Natural killer cell (primary cell): Measurements from ENCODE around the gene TMEM121B. TPM values are rescaled to one million over a fixed set of nuclear protein-coding genes. Genes with fewer than 3 reads are reported as not detected.

Experiments
- ATAC-seq, 3 donors: fragments of 150-1000 bp in 2 of 3; fragments of 200-7000 bp in 1 of 3; cut with Tn5 transposase; 1 replicate in 1 of 3; 2 replicates in 2 of 3; pipeline ENCODE4 v1.10.0; 2021; ENCODE audit warnings: mild to moderate bottlenecking in 2 of 3, moderate library complexity in 2 of 3
- DNase-seq, 2 donors: peaks; one replicate each; pipeline versions ENCODE4 v3.0.0 to v3.0.0-alpha.2; 2013 to 2021; ENCODE audit warnings: mixed read lengths in 1 of 2
- H3K27ac ChIP-seq: one replicate; pipeline ENCODE4 v1.5.1; 2013; ENCODE audit warnings: mild to moderate bottlenecking, low read length
- H3K27me3 ChIP-seq: one replicate; pipeline ENCODE4 v1.6.1; 2013; ENCODE audit warnings: low read length; ENCODE audit not compliant: control insufficient read depth, insufficient read depth
- H3K36me3 ChIP-seq: one replicate; pipeline ENCODE4 v1.6.1; 2013; ENCODE audit warnings: low read length; ENCODE audit not compliant: control insufficient read depth, insufficient read depth
- H3K4me1 ChIP-seq: one replicate; pipeline ENCODE4 v1.6.1; 2013; ENCODE audit warnings: low read length; ENCODE audit not compliant: control insufficient read depth, insufficient read depth
- H3K4me3 ChIP-seq: one replicate; pipeline ENCODE4 v1.5.1; 2013; ENCODE audit warnings: low read length
- H3K9me3 ChIP-seq: one replicate; pipeline ENCODE4 v1.6.1; 2013; ENCODE audit warnings: low read length; ENCODE audit not compliant: control insufficient read depth, insufficient read depth
- H3K27ac Mint-ChIP-seq, 2 donors: one replicate each; pipeline ENCODE4 v1.8.0; 2022; ENCODE audit warnings: mild to moderate bottlenecking in 2 of 2, mixed read lengths in 2 of 2, moderate library complexity in 1 of 2
- H3K27me3 Mint-ChIP-seq, 2 donors: one replicate each; pipeline ENCODE4 v1.8.0; 2022; ENCODE audit warnings: low read depth in 2 of 2, mixed read lengths in 2 of 2
- H3K36me3 Mint-ChIP-seq: one replicate; pipeline ENCODE4 v1.8.0; 2022; ENCODE audit warnings: mixed read lengths
- H3K4me1 Mint-ChIP-seq, 2 donors: one replicate each; pipeline ENCODE4 v1.8.0; 2022; ENCODE audit warnings: mixed read lengths in 2 of 2
- H3K4me3 Mint-ChIP-seq: one replicate; pipeline ENCODE4 v1.8.0; 2022; ENCODE audit warnings: mild to moderate bottlenecking, moderate library complexity, mixed read lengths
- H3K9me3 Mint-ChIP-seq, 2 donors: one replicate each; pipeline ENCODE4 v1.8.0; 2022; ENCODE audit warnings: mixed read lengths in 2 of 2
- WGBS: methylation state at CpG from one replicate; pipeline ENCODE4 v1.1.7; 2013; ENCODE audit warnings: missing lambda C conversion rate; ENCODE audit not compliant: insufficient coverage; 5-methylcytosine and 5-hydroxymethylcytosine counted together
- intact Hi-C: fragments of 100-400 bp; cut with micrococcal nuclease; formaldehyde crosslinking; loops from one replicate; pipeline ENCODE4 v1.14.2; 2022
- total RNA-seq, 4 donors: library from RNA; stranded (reverse); fragments of 120-200 nt in 1 of 4; gene quantifications; one replicate each; pipeline versions ENCODE4 v1.2.3 to v1.2.4, GENCODE V29; 2013 to 2022
- TF ChIP-seq, protein P1 (sequence below): fragments of 200-600 bp; IDR thresholded peaks from one replicate; pipeline ENCODE4 v1.8.0; 2022; ENCODE audit warnings: antibody characterized with exemption

TMEM121B gene
- total RNA-seq, 3 donors from 2014 or later (not counting 1 experiment from before 2014, with no cell fraction given), result 0.18 to 0.35 TPM; not detected in 1

DNA sequence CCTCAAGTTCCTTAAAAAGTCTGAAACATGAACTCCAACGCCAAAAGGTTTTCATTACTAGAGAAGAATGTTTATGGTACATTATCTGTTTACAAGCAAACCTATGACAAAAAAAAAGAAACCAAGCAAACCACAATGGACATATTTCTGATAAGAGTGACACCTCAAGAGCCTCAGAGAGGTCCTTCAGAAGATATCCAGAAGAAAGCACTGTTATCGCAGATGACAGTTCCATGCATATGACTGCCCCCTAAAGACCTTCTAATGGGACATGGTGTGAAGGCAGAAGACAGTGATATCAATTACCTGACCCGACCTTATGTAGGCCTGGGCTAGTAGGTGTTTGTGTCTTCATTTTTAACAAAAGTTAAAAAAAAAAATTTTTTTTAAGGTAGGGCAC lies 34.8 kb upstream of the TMEM121B start:
- Mint-ChIP-seq H3K27me3 (no peaks in the 10 kb centered on the region), H3K36me3 (no peaks in the 10 kb centered on the region), H3K4me1 (peaks cover 19 to 23% of the 10 kb centered on the region in 2 donors), H3K4me3 (no peak overlapping the region), H3K27ac (no peak overlapping the region), H3K9me3 (no peaks in the 10 kb centered on the region)
- TF ChIP-seq, protein P1, sequence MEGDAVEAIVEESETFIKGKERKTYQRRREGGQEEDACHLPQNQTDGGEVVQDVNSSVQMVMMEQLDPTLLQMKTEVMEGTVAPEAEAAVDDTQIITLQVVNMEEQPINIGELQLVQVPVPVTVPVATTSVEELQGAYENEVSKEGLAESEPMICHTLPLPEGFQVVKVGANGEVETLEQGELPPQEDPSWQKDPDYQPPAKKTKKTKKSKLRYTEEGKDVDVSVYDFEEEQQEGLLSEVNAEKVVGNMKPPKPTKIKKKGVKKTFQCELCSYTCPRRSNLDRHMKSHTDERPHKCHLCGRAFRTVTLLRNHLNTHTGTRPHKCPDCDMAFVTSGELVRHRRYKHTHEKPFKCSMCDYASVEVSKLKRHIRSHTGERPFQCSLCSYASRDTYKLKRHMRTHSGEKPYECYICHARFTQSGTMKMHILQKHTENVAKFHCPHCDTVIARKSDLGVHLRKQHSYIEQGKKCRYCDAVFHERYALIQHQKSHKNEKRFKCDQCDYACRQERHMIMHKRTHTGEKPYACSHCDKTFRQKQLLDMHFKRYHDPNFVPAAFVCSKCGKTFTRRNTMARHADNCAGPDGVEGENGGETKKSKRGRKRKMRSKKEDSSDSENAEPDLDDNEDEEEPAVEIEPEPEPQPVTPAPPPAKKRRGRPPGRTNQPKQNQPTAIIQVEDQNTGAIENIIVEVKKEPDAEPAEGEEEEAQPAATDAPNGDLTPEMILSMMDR, result no peak
- H3K36me3 ChIP-seq, result no peaks in the 10 kb centered on the region
- H3K27me3 ChIP-seq, result no peaks in the 10 kb centered on the region
- DNase-seq (no peak), ATAC-seq (no peak)
- intact Hi-C loops, result loop anchor here (10.0 kb wide), 1 partner anchor 919 kb away; the partner anchor contains the start of gene PEX26
- no peak overlapping the region for H3K4me3 ChIP-seq
- 71% methylated on average over 2 of the region's 3 CpGs for WGBS
- no peaks in the 10 kb centered on the region for H3K9me3 ChIP-seq
- H3K4me1 ChIP-seq, result peaks cover 24% of the 10 kb centered on the region
- H3K27ac ChIP-seq, result no peak overlapping the region

DNA sequence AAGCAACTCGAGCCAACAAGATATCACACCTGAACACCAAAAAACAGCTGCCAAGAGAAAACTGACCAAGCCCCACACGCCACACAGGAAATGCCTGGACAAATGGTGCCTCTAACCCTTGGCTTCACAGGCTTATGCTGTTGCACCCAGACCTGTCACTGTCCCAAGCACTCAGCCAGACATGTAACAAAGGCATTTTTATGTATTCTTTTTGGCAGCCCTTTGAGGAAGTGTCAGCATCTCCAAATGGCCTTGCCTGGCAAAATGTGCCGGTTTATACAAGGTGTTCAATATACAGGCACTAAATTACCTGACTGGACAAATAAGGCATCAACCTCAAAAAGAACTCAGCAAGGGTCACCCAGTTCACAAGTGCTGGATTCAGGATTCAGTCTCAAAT lies 31.8 kb upstream of the TMEM121B start:
- intact Hi-C loops, result loop anchor here (10.0 kb wide), 1 partner anchor 922 kb away; the partner anchor contains the start of gene PEX26
- no peak overlapping the region for H3K4me3 Mint-ChIP-seq
- H3K4me1 ChIP-seq, result peaks cover 8% of the 10 kb centered on the region
- H3K9me3 Mint-ChIP-seq, result no peaks in the 10 kb centered on the region
- H3K9me3 ChIP-seq, result no peaks in the 10 kb centered on the region
- H3K27ac Mint-ChIP-seq, result no peak overlapping the region
- DNase-seq, result no peak
- no peaks in the 10 kb centered on the region for H3K36me3 Mint-ChIP-seq
- TF ChIP-seq, protein P1, result no peak
- ATAC-seq, result no peak
- H3K4me3 ChIP-seq, result no peak overlapping the region
- peaks cover 5% of the 10 kb centered on the region for H3K36me3 ChIP-seq
- H3K27ac ChIP-seq, result no peak overlapping the region
- 78% methylated on average over 3 of the region's 3 CpGs for WGBS
- H3K27me3 Mint-ChIP-seq, result no peaks in the 10 kb centered on the region
- no peaks in the 10 kb centered on the region for H3K27me3 ChIP-seq
- H3K4me1 Mint-ChIP-seq, result peaks cover 13% of the 10 kb centered on the region in 2 donors

GRCh38 chr22:17152340-17152739 lies 31.2 kb upstream of the TMEM121B start:
- no peaks in the 10 kb centered on the region for H3K9me3 ChIP-seq
- 97% methylated on average over 6 of the region's 6 CpGs for WGBS
- no peak overlapping the region for H3K27ac ChIP-seq
- no peaks in the 10 kb centered on the region for H3K27me3 ChIP-seq
- Mint-ChIP-seq H3K4me3 (no peak overlapping the region), H3K27me3 (no peaks in the 10 kb centered on the region), H3K4me1 (peaks cover 13 to 18% of the 10 kb centered on the region in 2 donors), H3K9me3 (no peaks in the 10 kb centered on the region), H3K36me3 (no peaks in the 10 kb centered on the region), H3K27ac (no peak overlapping the region)
- TF ChIP-seq, protein P1, result no peak
- DNase-seq (no peak), ATAC-seq (no peak)
- peaks cover 10% of the 10 kb centered on the region for H3K36me3 ChIP-seq
- no peak overlapping the region for H3K4me3 ChIP-seq
- H3K4me1 ChIP-seq, result peaks cover 1% of the 10 kb centered on the region
- intact Hi-C loops, result loop anchor here (10.0 kb wide), 1 partner anchor 922 kb away; the partner anchor contains the start of gene PEX26
